ENCODE results near the gene DEFB124.
"Not testable (repeated sequence)": the region's sequence is repeated elsewhere in the genome, so short reads cannot be mapped to it uniquely, and the experiment has no call there.

Gene DEFB124, protein sequence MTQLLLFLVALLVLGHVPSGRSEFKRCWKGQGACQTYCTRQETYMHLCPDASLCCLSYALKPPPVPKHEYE

DNA sequence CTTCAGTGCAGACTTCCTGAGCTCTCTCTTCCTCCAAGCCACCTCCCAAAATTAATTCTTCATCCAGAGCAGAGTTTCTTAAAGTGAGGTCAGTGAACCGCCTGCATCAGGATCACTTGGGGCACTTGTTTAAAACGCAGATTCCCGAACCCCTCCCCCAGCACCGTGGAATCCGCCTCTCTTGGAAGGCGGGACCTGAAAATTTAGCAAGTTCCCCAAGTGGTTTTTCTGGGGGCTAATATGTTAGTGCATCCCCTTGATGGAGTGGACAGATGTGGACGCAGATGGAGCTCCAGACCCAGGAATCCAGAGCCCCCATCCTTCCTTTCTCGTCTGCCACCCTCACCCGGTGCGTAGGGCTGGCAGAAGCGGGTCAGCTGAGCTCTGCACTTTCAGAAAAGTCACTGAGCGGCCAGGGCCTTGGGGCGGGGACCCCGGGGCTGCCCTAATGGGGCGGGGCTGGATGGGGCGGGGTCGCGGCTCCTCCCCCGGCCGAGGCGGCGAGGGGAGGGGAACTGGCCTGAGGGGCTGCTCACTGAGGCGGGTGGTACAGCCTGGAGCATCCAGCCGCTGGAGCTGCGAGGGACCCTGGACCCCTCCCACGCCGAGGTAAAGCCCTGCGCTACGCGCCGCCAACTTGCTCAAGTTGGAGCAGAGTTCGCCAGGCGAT lies at the start of gene DEFB124, which contains the start of gene REM1:
Gene DEFB124, minus strand, starts transcription at position 370 of the 670 bp plus-strand sequence. CDS start 2,114 bp downstream, outside the sequence.
Gene REM1, plus strand, starts transcription at position 531 of the 670 bp plus-strand sequence. CDS start 1,158 bp downstream, outside the sequence.
- no peak for DNase-seq

GRCh38 chr20:31523361-31524283 lies 48.7 kb upstream of the DEFB124 start:
- no peak for DNase-seq

DNA sequence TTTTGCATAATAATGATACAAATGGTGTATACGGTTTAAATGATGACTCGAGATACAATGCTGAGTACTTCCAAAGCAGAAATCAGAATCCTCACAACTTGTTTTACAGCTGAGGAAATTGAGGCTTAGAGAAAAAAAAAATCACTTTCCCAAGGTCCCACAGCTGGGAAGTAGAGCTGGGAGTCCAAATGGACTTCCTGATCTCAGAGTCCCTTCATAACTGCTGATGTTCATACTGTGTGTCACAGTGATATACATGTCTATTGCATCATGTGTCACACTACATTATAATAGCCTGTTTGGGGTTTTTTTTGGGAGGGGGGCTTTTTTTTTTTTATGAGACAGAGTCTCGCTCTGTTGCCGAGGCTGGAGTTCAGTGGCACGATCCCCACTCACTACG lies 47.8 kb upstream of the DEFB124 start:
- DNase-seq: no peak

DNA sequence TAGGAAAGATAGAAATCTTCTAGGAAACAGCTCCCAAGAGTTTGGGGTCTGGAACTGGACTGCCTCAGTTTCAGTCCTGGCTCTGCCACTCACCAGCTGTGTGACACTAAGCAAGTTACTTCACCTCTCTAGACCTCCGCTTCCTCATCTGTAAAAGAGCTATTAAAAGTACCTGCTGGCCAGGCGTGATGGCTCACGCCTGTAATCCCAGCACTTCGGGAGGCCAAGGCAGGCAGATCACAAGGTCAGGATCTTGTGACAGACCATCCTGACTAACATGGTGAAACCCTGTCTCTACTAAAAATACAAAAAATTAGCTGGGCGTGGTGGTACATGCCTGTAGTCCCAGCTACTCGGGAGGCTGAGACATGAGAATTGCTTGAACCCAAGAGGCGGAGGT lies 46.3 kb upstream of the DEFB124 start:
- DNase-seq: not testable (repeated sequence)

DNA sequence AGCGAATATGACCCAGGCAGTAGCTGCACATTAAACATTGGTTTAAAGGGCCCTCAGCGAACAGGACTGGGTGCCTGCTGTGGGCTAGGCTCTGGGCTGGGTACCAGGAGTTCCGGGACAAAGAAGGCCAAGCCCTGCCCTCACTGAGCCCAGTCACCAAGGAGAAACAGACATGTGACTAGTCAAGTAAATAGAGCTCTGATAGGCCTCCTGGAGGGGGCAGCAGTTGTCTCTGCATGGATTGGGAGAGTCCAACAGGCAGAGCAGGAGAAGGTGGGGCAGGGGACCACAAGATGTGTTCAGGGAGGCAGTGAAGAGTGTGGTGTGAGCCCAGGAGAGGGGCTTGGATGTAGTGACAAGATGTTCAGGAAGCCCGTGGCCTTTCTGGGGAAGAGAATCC lies 42.4 kb upstream of the DEFB124 start:
- peak; percentile 50 for DNase-seq

DNA sequence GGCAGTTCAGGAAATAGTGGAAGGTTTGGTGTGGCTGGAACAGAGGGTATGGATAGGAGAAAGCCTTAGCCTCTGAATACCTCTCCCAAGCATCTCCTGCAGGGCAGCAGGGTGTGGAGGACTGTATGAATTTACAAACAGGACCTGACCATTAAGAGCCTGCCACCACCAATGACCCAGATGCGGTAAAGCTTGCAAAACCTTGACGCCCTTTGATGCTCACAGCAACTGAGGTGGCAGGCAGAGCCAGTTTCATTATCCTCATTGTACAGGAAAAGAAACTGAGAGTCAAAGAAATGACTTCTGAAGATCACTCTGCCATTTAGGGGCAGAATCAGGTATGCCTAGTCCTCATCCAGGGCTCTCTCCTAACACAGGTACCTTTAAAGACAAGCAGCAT lies 41.7 kb upstream of the DEFB124 start:
- no peak for DNase-seq

DNA sequence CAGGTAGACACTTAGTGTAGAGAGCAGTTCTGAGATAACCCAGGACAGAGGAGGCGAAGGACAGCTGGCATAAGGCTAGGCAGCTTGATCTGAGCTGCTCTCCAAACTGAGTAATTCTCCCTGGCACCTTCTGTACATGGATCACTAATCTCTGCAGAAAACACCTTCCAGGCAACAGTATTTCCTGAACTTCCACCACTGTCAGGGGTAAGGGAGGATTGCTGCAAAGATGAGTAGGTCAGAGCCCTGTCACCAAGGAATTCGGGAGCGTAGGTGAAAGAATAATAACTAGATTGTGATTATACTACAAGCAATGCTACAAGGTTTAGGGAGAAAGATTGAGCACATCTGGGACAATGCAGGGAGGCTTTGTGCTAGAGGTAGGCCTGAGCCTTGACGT lies 41.2 kb upstream of the DEFB124 start:
- DNase-seq: no peak

GRCh38 chr20:31515775-31516107 lies 40.8 kb upstream of the DEFB124 start:
- no peak for DNase-seq

DNA sequence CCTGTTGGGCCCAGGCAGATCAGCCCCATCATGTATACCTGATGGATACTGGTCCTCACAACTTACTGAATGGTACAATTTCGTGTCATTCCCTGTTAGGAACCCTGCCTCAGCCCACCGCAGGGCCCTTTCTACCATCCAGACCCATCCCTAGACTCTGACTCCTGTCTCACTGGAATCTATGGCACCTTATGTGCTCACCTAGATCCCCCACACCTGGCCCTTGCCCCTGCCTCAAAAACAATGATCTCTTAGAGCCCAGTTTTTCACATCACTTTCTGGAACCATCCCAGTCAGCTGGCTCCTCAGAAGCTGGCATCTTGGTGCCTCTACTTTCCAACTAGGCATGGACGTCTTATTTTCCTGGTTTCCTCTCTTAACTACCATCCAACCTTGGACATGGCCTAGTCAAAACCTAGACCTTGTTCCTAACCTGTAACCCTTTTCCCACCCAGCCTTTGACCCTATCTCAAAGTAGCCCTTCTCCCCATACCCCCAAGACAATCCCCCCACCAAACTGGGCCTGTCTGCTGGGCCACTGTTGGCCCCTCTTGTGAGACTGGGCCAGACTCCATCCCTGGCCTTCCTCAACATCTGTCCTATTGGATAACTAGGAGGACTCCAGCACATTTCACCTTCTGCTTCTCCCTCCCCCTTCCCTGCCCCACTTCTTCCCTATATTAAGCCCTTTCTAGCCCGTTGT lies 40.3 kb upstream of the DEFB124 start:
- no peak for DNase-seq

GRCh38 chr20:31514154-31515071 lies 39.5 kb upstream of the DEFB124 start, which contains the start of gene HM13:
Gene HM13, plus strand, starts transcription at chr20:31514442. Its CDS starts 110 bp downstream, at chr20:31514552.
- DNase-seq: peak; percentile 99

- DNase-seq: peak; percentile 63
These were observed 33.8 kb upstream of the DEFB124 start for GRCh38 chr20:31508517-31509244.

GRCh38 chr20:31505903-31506302 lies 31.0 kb upstream of the DEFB124 start:
- no peak for DNase-seq

DNA sequence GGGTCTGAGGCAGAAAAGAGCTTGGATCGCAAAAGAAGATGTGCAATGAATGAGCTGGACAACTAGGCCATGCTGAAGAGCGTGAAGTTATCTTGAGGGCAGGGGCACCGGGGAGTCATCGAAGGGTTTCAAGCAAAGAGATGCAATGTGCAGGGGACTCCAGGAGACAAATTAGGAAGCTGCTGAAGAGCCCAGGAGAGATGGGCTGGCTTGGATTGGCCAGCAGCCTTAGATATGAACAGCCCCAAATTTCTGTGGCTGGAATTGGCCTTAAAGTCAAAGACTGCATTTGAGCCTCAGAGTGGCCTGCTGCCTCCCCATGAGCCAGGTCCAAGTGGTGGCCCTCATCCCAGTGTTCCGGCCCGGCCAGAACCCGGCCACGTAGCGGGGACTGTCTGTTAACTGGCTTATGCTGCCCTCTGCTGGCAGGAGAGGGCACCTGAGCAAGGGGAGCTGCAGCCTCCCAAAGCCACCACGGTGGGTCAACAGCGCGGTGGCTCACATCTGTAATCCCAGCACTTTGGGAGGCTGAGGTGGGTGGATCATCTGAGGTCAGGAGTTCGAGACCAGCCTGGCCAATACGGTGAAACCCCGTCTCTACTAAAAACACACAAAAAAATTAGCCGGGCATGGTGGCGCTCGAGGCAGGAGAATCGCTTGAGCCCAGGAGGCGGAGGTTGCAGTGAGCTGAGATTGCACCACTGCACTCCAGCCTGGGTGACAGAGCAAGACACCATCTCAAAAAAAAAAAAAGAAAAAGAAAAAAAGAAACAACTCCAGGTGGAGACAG lies 28.2 kb upstream of the DEFB124 start:
- peak; percentile 87 for DNase-seq

DNA sequence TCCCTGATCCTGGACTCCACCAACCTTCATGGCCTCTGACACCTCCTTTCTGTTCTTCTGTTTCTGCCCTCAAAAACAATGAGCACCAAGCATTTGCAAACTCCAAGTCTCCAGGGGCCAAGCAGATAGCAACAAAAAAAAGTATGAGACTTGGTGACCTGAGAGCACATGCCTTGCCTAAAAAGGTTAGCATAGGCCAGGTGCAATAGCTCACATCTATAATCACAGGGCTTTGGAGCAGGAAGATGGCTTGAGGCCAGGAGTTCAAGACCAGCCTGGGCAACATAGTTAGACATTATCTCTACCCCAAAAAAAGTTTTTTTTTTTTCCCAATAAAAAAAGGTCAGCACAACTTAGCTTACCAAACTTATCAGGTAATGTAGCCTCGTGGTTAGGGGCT lies 25.6 kb upstream of the DEFB124 start:
- DNase-seq: no peak

DNA sequence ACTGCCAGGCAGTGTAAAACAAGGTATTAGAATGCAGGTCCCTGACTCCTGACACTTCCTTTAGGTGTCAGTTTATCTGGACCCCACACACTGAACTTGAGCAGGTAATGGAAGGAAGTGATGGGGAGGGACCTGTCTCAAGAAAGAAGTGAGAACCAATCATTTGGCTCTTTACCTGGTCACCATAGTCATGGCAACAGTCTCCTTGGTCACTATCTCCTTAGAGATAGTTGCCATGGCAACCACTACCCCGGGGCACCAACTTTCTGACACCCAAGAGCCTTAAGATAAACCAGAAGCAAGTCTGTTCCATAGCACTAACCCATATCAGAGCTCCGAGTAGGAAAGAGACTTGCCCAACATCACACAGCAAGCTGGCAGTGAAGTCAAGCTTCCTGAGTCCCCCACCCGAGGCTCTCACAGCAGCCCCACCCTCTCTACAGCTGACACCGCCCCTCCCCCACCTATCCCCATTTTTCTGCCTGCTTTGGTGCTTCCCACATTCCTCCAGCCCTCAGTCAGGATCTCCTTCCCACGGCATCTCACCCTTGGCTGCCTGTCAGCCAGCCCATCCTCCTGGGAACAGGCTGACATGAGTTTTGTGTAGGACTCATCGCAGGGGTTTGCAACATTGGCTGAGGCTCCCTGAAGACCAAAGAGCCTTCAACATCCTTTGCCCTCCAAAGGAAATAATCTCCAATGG lies 23.1 kb upstream of the DEFB124 start:
- peak; percentile 28 for DNase-seq

- no peak for DNase-seq
These were observed 21.9 kb upstream of the DEFB124 start for GRCh38 chr20:31496761-31497295.

DNA sequence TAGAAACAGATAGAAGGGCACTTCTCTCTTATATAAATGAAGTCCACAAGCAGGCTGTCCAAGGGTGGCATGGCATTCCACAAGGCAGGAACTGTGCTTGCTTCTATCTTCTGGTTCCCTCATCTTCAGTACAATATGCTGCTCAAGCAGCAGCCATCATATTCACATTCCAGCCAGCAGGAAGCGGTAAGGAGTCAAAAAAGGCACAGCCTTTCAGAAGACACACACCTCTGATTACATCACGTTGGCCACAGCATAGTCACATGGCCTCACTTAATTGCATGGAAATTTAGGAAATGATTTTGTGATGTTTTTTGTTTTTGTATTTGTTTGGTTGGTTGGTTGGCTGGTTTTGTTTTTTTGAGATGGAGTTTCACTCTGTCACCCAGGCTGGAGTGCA lies 19.2 kb upstream of the DEFB124 start:
- peak; percentile 56 for DNase-seq

DNA sequence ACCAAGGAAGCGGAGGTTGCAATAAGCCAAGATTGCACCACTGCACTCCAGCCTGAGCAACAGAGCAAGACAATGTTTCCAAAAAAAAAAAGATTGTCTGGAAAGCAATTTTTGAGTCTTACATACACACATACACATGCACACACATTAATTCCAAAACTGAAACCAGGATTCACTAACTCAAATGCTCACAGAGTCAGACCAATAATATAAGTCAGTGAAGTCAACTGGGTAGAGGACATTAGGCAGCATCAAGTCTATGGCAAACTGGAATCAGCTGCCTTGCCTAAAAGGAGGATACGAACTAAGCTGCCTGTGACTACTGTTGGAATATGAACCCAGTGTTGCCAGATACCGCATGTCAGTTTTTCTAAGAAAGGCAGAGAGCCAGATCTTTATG lies 15.8 kb upstream of the DEFB124 start:
- DNase-seq: no peak

- no peak for DNase-seq
These were observed 14.2 kb upstream of the DEFB124 start for GRCh38 chr20:31489152-31489551.

DNA sequence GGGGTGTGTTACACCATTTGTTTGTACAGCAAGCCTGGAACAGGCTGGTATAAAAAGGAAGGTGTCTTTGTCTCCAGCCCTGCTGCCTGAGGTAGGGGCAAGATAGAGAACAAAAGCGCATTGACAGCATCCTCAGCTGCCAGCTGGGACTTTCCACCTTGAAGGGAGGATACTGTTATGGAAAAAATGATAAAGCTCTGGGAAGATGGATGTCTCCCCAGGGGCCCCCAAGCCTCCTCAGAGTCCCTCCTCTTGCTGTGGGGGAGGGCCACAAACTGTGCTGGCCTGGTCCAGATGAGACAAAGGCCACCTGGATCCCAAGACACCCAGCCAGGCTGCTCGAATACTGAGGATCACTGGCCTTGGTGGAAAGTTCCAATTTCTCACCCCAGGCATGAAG lies 13.2 kb upstream of the DEFB124 start:
- DNase-seq: no peak

Data from DMS53 (cell line).